GM12891 (cell line): Measurements from ENCODE around the gene ABCA2.

Experiments used
- DNase-seq: peaks from one replicate; pipeline ENCODE4 v3.0.0; 2011; ENCODE audit warnings: low spot score; ENCODE audit not compliant: insufficient read length
- FAIRE-seq: peaks from 2 replicates; lab custom pipeline; 2011; peaks lifted over from hg19 to GRCh38; lab: Jason Lieb, UNC
- PAX5 ChIP-seq: IDR thresholded peaks from 2 replicates; pipeline ENCODE4 v1.6.1; 2011; ENCODE audit warnings: low read length, moderate library complexity, mild to moderate bottlenecking; ENCODE audit not compliant: insufficient read depth, severe bottlenecking
- POLR2A ChIP-seq: IDR thresholded peaks from 2 replicates; pipeline ENCODE4 v1.6.1; 2011; ENCODE audit warnings: low read depth, low read length, control low read depth
- POLR2AphosphoS5 ChIP-seq: IDR thresholded peaks from 2 replicates; pipeline ENCODE4 v1.6.1; 2011; ENCODE audit warnings: low read depth, low read length, control low read depth
- POU2F2 ChIP-seq: IDR thresholded peaks from 2 replicates; pipeline ENCODE4 v1.6.1; 2011; ENCODE audit warnings: low read depth, mild to moderate bottlenecking, control low read depth, low read length, moderate library complexity
- SPI1 ChIP-seq: IDR thresholded peaks from 2 replicates; pipeline ENCODE4 v1.6.1; 2011; ENCODE audit warnings: low read depth, low read length, control low read depth
- TAF1 ChIP-seq: IDR thresholded peaks from 2 replicates; pipeline ENCODE4 v1.6.1; 2011; ENCODE audit warnings: low read depth, low read length, control low read depth

The ABCA2 gene

DNA sequence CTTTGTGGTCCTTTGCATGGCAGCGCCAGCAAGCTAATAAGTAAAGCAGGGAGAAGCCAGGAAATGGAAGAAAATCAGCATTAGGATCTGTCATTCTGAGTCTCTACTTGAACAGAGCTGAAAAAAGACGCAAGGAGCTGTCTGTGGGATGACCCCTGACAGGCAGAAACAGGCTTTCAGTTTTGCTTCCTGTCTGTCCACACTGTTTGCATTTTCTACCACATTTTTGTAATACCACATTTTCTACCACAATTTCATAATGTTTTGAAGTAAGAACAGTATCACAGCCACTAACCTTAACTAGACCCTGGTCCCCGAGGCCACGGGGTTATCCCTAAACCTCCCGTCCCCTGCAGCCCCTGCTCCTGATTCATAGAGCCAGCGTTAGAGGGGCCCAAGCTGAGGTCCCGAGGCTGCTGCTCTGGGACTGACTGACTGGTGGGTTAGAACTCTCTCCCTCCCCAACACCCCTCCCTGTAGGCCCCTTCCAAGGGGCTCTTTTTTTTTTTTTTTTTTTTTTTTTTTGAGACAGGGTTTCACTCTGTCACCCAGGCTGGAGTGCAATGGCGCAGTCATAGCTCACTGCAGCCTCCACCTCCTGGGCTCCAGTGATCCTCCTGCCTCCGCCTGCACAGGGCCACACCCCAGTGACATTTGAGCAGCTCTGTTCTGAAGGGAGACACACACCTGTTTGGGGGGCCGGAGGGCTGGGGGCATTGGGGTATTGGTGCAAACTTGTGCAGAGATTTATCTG is 27.7 kb downstream of the ABCA2 start:
- DNase-seq (peak; percentile 74), FAIRE-seq (peak; percentile 92)
- TF ChIP-seq POLR2AphosphoS5 (no peak), PAX5 (no peak), POLR2A (no peak), POU2F2 (peak; percentile 95), TAF1 (no peak), SPI1 (peak; percentile 54)

GRCh38 chr9:136997830-136998234 is 30.2 kb downstream of the ABCA2 start:
- TF ChIP-seq POLR2A (no peak), SPI1 (no peak), POU2F2 (no peak), TAF1 (no peak), PAX5 (no peak), POLR2AphosphoS5 (no peak)
- FAIRE-seq = peak; percentile 33
- DNase-seq = no peak

- FAIRE-seq (no peak), DNase-seq (no peak)
- TF ChIP-seq POLR2A = no peak
- no peak for TF ChIP-seq PAX5
- TF ChIP-seq POLR2AphosphoS5 = no peak
- TF ChIP-seq POU2F2 = no peak
- TF ChIP-seq TAF1 = no peak
- no peak for TF ChIP-seq SPI1
These were observed 30.7 kb downstream of the ABCA2 start for GRCh38 chr9:136997371-136997770.

DNA sequence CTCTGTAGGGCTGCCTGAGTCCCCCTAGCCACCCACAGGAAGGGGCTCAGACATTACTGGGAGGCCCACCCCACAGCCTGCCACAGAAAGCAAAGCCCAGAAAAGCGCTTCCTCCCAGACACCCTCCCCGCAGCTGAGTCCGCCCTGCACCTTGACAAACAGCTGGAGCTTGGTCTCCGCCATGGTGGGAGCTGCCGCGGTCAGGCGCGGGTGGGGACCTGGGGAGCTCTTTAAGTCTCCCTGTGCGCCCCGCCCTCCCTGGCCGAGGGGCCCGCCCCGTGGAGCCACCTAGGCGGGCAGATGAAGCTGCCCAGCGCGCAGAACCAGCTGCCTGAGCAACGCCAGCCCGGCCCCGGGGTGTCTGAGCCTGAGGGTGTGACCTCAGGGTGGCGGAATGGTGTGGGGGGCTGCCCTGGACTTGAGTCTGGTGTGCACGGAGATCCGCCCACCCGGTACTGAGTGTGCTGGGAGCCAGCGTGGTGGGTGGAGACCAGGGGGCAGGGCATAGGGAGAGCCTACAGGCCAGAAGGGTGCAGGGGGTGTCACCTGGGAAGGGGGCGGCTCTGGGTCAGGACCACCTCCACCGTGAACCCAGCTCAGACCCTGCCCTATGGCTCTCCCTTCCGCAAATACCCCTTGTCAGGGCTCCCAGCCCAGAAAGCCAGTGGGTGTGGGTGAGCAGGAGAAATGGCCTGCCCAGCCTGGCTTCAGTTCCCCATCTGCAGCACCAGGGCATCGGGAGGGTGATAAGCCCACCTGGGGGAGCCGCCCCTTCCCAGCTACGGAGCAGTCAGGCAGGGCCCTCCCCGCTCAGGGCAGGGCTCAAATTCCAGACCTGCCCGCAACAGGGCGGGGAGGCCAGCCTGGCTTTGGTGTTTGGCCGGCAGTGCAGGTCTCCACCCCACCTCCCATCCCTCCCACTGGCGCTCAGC is 31.4 kb downstream of the ABCA2 start, which contains the start of gene CLIC3:
CLIC3 (minus strand) TSS at position 208 of the 932 bp plus-strand sequence; CDS start at position 183, 25 bp downstream.
- FAIRE-seq (peak; percentile 68), DNase-seq (no peak)
- TF ChIP-seq SPI1 (no peak), PAX5 (no peak)

- FAIRE-seq = no peak
- DNase-seq = no peak
These were observed 32.2 kb downstream of the ABCA2 start for GRCh38 chr9:136995772-136996311.

GRCh38 chr9:136995362-136995761 is 32.7 kb downstream of the ABCA2 start:
- TF ChIP-seq POLR2A (no peak), POU2F2 (no peak), POLR2AphosphoS5 (no peak), SPI1 (no peak), PAX5 (no peak), TAF1 (no peak)
- DNase-seq (no peak), FAIRE-seq (no peak)

More at GRCh38 chr9:136995772-136996311, 32.2 kb downstream of the ABCA2 start:
- no peak for TF ChIP-seq SPI1
- TF ChIP-seq POLR2A = no peak
- TF ChIP-seq TAF1 = no peak
- TF ChIP-seq POLR2AphosphoS5 = no peak
- TF ChIP-seq PAX5 = no peak
- no peak for TF ChIP-seq POU2F2

- FAIRE-seq = no peak
- TF ChIP-seq POU2F2 (no peak), POLR2AphosphoS5 (no peak), PAX5 (no peak), SPI1 (no peak), TAF1 (no peak), POLR2A (no peak)
- no peak for DNase-seq
These were observed 33.2 kb downstream of the ABCA2 start for GRCh38 chr9:136994888-136995230.

DNA sequence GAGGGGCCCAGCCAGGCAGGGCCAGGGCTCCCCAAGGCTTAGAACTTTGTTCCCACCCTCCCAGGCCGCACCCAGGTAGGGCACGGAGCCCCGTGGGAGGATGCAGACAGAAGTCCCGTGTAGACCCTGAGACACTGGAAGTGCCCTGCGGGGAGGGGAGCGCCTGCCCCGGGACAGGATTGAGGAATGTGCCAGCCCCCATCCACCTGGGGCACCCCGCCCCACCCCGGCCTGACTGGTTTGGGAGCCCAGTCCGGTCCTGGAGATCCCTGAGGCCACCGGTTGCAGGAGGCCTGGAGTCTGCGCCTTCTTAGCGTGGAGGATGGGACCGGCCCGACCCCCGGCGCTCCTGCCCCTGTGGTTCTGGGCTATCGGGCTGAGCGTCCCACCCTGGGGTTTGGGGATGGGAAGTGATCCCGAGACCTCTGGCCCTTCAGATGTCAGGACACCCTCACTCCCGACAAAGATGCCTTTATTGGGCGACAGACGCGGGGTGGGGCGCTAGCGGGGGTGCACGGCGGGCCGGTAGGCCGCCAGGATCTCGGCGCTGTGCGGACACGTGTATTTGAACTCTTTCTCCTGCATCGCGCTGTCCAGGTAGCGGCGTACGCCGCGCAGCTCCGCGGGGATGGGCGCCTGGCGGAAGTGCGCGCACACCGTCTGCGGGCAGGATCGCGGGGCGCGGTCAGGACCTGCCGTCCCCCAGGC is 33.7 kb downstream of the ABCA2 start:
- TF ChIP-seq POLR2AphosphoS5 (no peak), TAF1 (no peak), POLR2A (no peak), PAX5 (no peak), SPI1 (no peak), POU2F2 (no peak)
- DNase-seq (no peak), FAIRE-seq (no peak)
